BLaER1 (cell line): ENCODE data around the gene CCL15.
"Not testable (repeated sequence)": the region's sequence is repeated elsewhere in the genome, so short reads cannot be mapped to it uniquely, and the experiment has no call there.

ENCODE experiments used
- H3K27ac ChIP-seq: shearing (Covaris generic); formaldehyde crosslinking; 2 replicates; pipeline ENCODE4 v1.8.1; 2022
- H3K27me3 ChIP-seq: shearing (Covaris generic); formaldehyde crosslinking; 2 replicates; pipeline ENCODE4 v1.8.1; 2022
- H3K36me3 ChIP-seq: shearing (Covaris generic); formaldehyde crosslinking; 2 replicates; pipeline ENCODE4 v1.8.1; 2022
- H3K4me1 ChIP-seq: shearing (Covaris generic); formaldehyde crosslinking; 2 replicates; pipeline ENCODE4 v1.8.1; 2022
- H3K4me2 ChIP-seq: shearing (Covaris generic); formaldehyde crosslinking; 2 replicates; pipeline ENCODE4 v1.8.1; 2022
- H3K4me3 ChIP-seq: shearing (Covaris generic); formaldehyde crosslinking; 2 replicates; pipeline ENCODE4 v1.8.1; 2022
- H3K9ac ChIP-seq: shearing (Covaris generic); formaldehyde crosslinking; 2 replicates; pipeline ENCODE4 v1.8.1; 2022
- H3K9me3 ChIP-seq: shearing (Covaris generic); formaldehyde crosslinking; 2 replicates; pipeline ENCODE4 v1.8.1; 2022
- H4K20me1 ChIP-seq: shearing (Covaris generic); formaldehyde crosslinking; 2 replicates; pipeline ENCODE4 v1.8.1; 2022
- Cebpa-rat ChIP-seq: shearing (Covaris generic); IDR thresholded peaks from 2 replicates; pipeline ENCODE4 v1.8.1; 2022

The CCL15 gene

DNA sequence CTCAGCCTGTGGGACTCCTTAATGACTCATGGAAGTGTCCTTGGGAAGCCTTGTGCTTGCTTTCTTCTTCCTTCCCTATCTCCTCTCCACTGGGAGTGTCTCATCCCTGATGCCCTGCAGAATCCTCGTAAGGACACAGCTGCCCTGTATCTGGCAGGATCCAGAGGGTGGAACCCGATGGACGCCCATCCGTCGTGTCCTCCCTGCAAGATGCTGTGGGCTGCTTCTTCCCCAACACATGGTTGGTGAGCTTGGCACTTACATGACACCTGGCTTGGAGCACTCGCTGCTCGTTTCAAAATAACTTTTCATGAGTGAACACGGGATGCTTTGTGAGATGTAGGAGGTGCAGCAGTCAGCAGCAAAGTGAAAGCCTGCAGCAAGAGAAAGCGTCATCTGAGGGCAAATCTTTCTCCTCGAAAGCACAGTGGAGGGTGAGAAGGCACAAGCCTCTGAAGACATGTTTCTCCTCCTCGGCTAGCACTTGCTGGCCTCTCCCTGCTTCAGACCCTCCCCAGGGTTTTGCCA is 3.3 kb downstream of the CCL15 start:
- TF ChIP-seq Cebpa-rat: no peak
- Histone ChIP-seq H4K20me1 (no peaks in the 10 kb centered on the region), H3K4me2 (no peak overlapping the region)

DNA sequence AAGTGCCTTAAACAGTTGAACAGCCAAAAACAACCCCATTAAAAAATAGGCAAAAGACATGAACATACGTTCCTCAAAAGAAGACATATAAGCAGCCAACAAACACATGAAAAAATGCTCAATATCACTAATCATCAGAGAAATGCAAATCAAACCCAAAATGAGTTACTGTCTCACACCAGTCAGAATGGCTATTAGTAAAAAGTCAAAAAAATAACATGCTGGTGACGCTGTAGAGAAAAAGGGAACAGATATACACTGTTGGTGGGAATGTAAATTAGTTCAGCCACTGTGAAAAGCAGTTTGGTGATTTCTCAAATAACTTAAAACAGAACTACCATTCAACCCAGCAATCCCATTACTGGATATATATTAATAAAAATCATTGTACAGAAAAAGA is 6.0 kb downstream of the CCL15 start:
- H3K4me2 ChIP-seq, H3K27ac ChIP-seq, H3K9ac ChIP-seq, H3K27me3 ChIP-seq, H3K4me3 ChIP-seq, H4K20me1 ChIP-seq, H3K36me3 ChIP-seq, H3K4me1 ChIP-seq: not testable (repeated sequence)
- peaks cover 13% of the 10 kb centered on the region; the same call in 1 of the 2 replicates for H3K9me3 ChIP-seq

More for the DNA sequence above, 3.3 kb downstream of the CCL15 start:
- no peak overlapping the region for H3K4me3 ChIP-seq
- no peak overlapping the region for H3K9ac ChIP-seq
- H3K9me3 ChIP-seq: peaks cover 10% of the 10 kb centered on the region; the same call in 1 of the 2 replicates
- H3K4me1 ChIP-seq: peaks cover 5% of the 10 kb centered on the region; the same call in 1 of the 2 replicates
- H3K27me3 ChIP-seq: no peaks in the 10 kb centered on the region
- no peaks in the 10 kb centered on the region for H3K36me3 ChIP-seq
- H3K27ac ChIP-seq: no peak overlapping the region

DNA sequence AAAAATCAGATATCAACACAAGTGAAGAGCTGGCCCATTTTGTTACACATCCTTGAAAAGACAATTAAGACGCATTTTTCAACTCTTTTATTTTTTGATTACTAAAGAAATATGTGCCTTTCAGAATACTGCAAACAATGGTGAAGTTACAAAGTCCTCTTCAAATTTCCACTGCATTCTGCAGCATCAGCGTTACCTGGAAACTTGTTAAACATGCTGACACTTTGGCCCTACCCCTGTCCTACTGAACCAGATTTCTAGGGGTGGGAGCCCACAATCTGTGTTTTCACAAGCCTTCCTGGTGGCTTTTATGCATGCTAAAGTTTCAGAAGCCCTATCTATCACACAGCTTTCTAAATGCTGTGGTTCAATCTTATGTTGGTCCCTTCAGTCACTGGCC is 10.3 kb downstream of the CCL15 start:
- no peaks in the 10 kb centered on the region for H3K4me1 ChIP-seq
- H3K27me3 ChIP-seq: no peaks in the 10 kb centered on the region
- no peaks in the 10 kb centered on the region for H3K36me3 ChIP-seq
- no peak for TF ChIP-seq Cebpa-rat
- H4K20me1 ChIP-seq: no peaks in the 10 kb centered on the region
- H3K9ac ChIP-seq: no peak overlapping the region
- H3K4me2 ChIP-seq: no peak overlapping the region
- no peak overlapping the region for H3K4me3 ChIP-seq
- no peak overlapping the region for H3K27ac ChIP-seq
- peaks cover 35% of the 10 kb centered on the region for H3K9me3 ChIP-seq

DNA sequence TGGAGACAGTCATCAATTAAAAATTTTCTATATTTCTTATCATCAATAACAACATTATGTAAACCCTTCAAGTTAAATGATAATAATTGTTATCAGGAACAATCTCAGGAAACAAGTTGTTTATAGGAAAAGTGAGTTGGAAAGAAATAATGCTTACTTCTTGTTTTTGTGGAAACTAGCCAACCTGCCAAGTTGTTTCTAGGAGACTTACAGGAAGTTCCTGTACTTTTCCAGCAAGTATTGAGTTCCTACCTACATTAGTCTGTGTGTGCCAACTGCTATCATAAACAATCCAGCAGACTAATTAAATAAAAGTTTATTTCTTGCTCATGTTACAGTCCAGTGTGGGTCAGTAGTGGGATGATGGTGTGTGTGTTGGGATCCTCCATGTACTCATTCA is 13.2 kb downstream of the CCL15 start:
- Histone ChIP-seq H3K36me3 (no peaks in the 10 kb centered on the region), H3K4me3 (no peak overlapping the region)
- no peak for TF ChIP-seq Cebpa-rat

GRCh38 chr17:35986643-35987042 is 14.7 kb downstream of the CCL15 start, which contains the start of gene CCL14:
TSS of gene CCL14 (minus strand) at chr17:35986729. CDS start at chr17:35986649, 80 bp downstream.
- peaks cover 25% of the 10 kb centered on the region for H3K9me3 ChIP-seq
- no peak for TF ChIP-seq Cebpa-rat
- H3K27ac ChIP-seq: no peak within 1 kb of the TSS
- H3K27me3 ChIP-seq: no peaks in the 10 kb centered on the region
- H3K4me2 ChIP-seq: no peak within 1 kb of the TSS
- H3K36me3 ChIP-seq: no peaks in the 10 kb centered on the region
- no peak within 1 kb of the TSS for H3K9ac ChIP-seq
- H4K20me1 ChIP-seq: no peaks in the 10 kb centered on the region
- H3K4me3 ChIP-seq: no peak within 1 kb of the TSS
- no peaks in the 10 kb centered on the region for H3K4me1 ChIP-seq

More for the DNA sequence above, 13.2 kb downstream of the CCL15 start:
- Histone ChIP-seq H3K9ac (no peak overlapping the region), H3K27me3 (no peaks in the 10 kb centered on the region), H4K20me1 (no peaks in the 10 kb centered on the region), H3K27ac (no peak overlapping the region), H3K9me3 (peaks cover 25% of the 10 kb centered on the region), H3K4me1 (no peaks in the 10 kb centered on the region), H3K4me2 (no peak overlapping the region)

GRCh38 chr17:35984140-35984539 is 17.2 kb downstream of the CCL15 start:
- no peak for TF ChIP-seq Cebpa-rat
- Histone ChIP-seq H3K4me1 (no peaks in the 10 kb centered on the region), H3K9ac (no peak overlapping the region), H4K20me1 (no peaks in the 10 kb centered on the region), H3K9me3 (peaks cover 10% of the 10 kb centered on the region), H3K27me3 (no peaks in the 10 kb centered on the region), H3K4me2 (no peak overlapping the region), H3K4me3 (no peak overlapping the region), H3K36me3 (no peaks in the 10 kb centered on the region), H3K27ac (no peak overlapping the region)

DNA sequence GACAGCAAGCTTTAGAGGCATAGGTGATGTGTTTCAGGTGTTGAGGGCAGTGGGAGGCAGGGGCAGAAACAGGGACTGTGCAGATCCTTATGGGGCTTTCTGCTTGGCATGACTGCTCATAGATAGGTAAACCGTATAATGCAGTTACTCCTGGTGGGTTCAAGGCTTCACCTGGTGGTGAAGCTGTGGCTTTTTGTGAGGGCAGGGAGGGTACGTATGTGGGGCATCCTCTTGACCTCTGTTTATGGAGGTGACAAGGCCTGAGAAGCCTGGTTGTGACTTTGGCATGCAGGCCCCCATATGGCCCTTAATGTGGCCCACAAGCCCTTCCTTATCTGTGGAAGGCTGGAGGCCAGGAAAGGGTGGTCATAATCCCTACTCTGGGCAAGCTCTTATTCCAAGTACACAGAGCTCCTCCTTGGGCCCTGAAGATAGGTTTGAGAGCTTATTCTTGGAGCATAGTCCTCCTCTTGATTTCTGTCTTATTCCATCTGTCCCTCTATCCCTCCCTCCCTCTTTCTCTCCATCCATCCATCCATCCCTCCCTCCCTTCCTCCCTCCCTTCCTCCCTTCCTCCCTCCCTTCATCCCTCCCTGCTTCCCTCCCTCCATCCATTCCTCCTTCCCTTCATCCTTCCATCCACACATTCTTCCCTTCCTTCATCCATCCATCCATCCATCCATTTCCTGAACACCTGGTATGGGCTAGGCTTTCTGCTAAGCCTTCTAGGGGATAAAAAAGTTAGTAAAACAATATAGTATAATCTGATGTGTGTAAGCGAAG is 18.8 kb downstream of the CCL15 start:
- no peaks in the 10 kb centered on the region for H3K27me3 ChIP-seq
- H3K9me3 ChIP-seq: no peaks in the 10 kb centered on the region

GRCh38 chr17:35981908-35982330 is 19.4 kb downstream of the CCL15 start:
- no peaks in the 10 kb centered on the region for H3K4me1 ChIP-seq
- TF ChIP-seq Cebpa-rat: no peak
- no peak overlapping the region for H3K4me3 ChIP-seq
- no peaks in the 10 kb centered on the region for H4K20me1 ChIP-seq
- no peaks in the 10 kb centered on the region for H3K36me3 ChIP-seq
- no peak overlapping the region for H3K9ac ChIP-seq
- no peaks in the 10 kb centered on the region for H3K27me3 ChIP-seq
- no peaks in the 10 kb centered on the region for H3K9me3 ChIP-seq
- H3K4me2 ChIP-seq: no peak overlapping the region
- H3K27ac ChIP-seq: no peak overlapping the region

More for the DNA sequence above, 18.8 kb downstream of the CCL15 start:
- no peak overlapping the region for H3K4me3 ChIP-seq
- no peak overlapping the region for H3K9ac ChIP-seq
- H3K4me2 ChIP-seq: no peak overlapping the region
- no peak overlapping the region for H3K27ac ChIP-seq
- TF ChIP-seq Cebpa-rat: no peak
- no peaks in the 10 kb centered on the region for H3K4me1 ChIP-seq
- no peaks in the 10 kb centered on the region for H4K20me1 ChIP-seq
- no peaks in the 10 kb centered on the region for H3K36me3 ChIP-seq

- Histone ChIP-seq H4K20me1 (no peaks in the 10 kb centered on the region), H3K27ac (no peak within 1 kb of the TSS), H3K4me1 (no peaks in the 10 kb centered on the region), H3K9ac (no peak within 1 kb of the TSS), H3K27me3 (no peaks in the 10 kb centered on the region), H3K4me2 (no peak within 1 kb of the TSS), H3K36me3 (no peaks in the 10 kb centered on the region), H3K4me3 (no peak within 1 kb of the TSS), H3K9me3 (no peaks in the 10 kb centered on the region)
- TF ChIP-seq Cebpa-rat: no peak
Observed at GRCh38 chr17:35981246-35981645, 20.1 kb downstream of the CCL15 start, which contains the start of gene CCL16. TSS of gene CCL16 (minus strand) at chr17:35981497. CDS start at chr17:35981420, 77 bp downstream.

GRCh38 chr17:35978346-35978745 is 23.0 kb downstream of the CCL15 start:
- no peak overlapping the region for H3K9ac ChIP-seq
- H3K27me3 ChIP-seq: no peaks in the 10 kb centered on the region
- H3K36me3 ChIP-seq: no peaks in the 10 kb centered on the region
- no peaks in the 10 kb centered on the region for H4K20me1 ChIP-seq
- H3K4me1 ChIP-seq: no peaks in the 10 kb centered on the region
- TF ChIP-seq Cebpa-rat: no peak
- H3K4me2 ChIP-seq: no peak overlapping the region
- no peak overlapping the region for H3K4me3 ChIP-seq
- no peaks in the 10 kb centered on the region for H3K9me3 ChIP-seq
- H3K27ac ChIP-seq: no peak overlapping the region
